GM23338 (cell line): ENCODE results near the gene ZNF189. TPM values are rescaled to one million over a fixed set of nuclear protein-coding genes. Genes with fewer than 3 reads are reported as not detected.

Experiments
- ATAC-seq: fragments of 200-7000 bp; cut with Tn5 transposase; 3 replicates; pipeline ENCODE4 v1.9.1; 2020
- DNase-seq: peaks from one replicate; pipeline ENCODE4 v3.0.0-alpha.2; 2015; ENCODE audit warnings: low spot score
- H2AFZ ChIP-seq: fragments of 200-600 bp; sonication (generic); 2 replicates; pipeline ENCODE4 v1.8.0; 2016; ENCODE audit warnings: antibody characterized with exemption, mild to moderate bottlenecking, moderate library complexity
- H3F3A ChIP-seq: fragments of 200-600 bp; sonication (generic); replicated peaks from 2 replicates; pipeline ENCODE4 v1.8.0; 2017; ENCODE audit warnings: antibody characterized with exemption, mixed run types, low read depth
- H3K27ac ChIP-seq: fragments of 200-600 bp; sonication (generic); 2 replicates; pipeline ENCODE4 v1.6.1; 2016; ENCODE audit warnings: low read depth
- H3K27me3 ChIP-seq: fragments of 200-600 bp; sonication (generic); 2 replicates; pipeline ENCODE4 v1.8.0; 2016; ENCODE audit warnings: mild to moderate bottlenecking, mixed run types, moderate library complexity; ENCODE audit not compliant: insufficient read depth
- H3K36me3 ChIP-seq: fragments of 200-600 bp; sonication (generic); 2 replicates; pipeline ENCODE4 v1.8.0; 2016; ENCODE audit warnings: mild to moderate bottlenecking; ENCODE audit not compliant: insufficient read depth
- H3K4me1 ChIP-seq: fragments of 200-600 bp; sonication (generic); 2 replicates; pipeline ENCODE4 v1.8.0; 2016; ENCODE audit warnings: mild to moderate bottlenecking, moderate library complexity; ENCODE audit not compliant: insufficient read depth
- H3K4me2 ChIP-seq: fragments of 200-600 bp; sonication (generic); 2 replicates; pipeline ENCODE4 v1.7.1; 2017; ENCODE audit warnings: mixed run types
- H3K4me3 ChIP-seq: fragments of 200-600 bp; sonication (generic); 2 replicates; pipeline ENCODE4 v1.6.1; 2016; ENCODE audit warnings: mixed run types
- H3K79me2 ChIP-seq: fragments of 200-600 bp; sonication (generic); replicated peaks from 2 replicates; pipeline ENCODE4 v1.8.0; 2017; ENCODE audit warnings: mild to moderate bottlenecking; ENCODE audit not compliant: insufficient read depth
- H3K9me2 ChIP-seq: fragments of 200-600 bp; sonication (generic); 2 replicates; pipeline ENCODE4 v1.8.0; 2017; ENCODE audit not compliant: insufficient read depth
- H4K20me1 ChIP-seq: fragments of 200-600 bp; sonication (generic); replicated peaks from 2 replicates; pipeline ENCODE4 v1.8.0; 2017; ENCODE audit warnings: mild to moderate bottlenecking; ENCODE audit not compliant: insufficient read depth
- H3K27ac Mint-ChIP-seq: 2 replicates; pipeline ENCODE4 v1.8.0; 2020; ENCODE audit warnings: inconsistent platforms, mild to moderate bottlenecking, moderate library complexity, mixed read lengths
- H3K27me3 Mint-ChIP-seq: 3 replicates; pipeline ENCODE4 v1.8.0; 2022; ENCODE audit warnings: low read depth, mild to moderate bottlenecking, moderate library complexity, mixed read lengths, inconsistent platforms; ENCODE audit not compliant: insufficient read depth, poor library complexity
- H3K36me3 Mint-ChIP-seq: 3 replicates; pipeline ENCODE4 v1.8.0; 2021; ENCODE audit warnings: low read depth, mild to moderate bottlenecking, inconsistent platforms, moderate library complexity, mixed read lengths
- H3K4me1 Mint-ChIP-seq: 3 replicates; pipeline ENCODE4 v1.8.0; 2020; ENCODE audit warnings: mild to moderate bottlenecking, inconsistent platforms, mixed read lengths
- H3K4me3 Mint-ChIP-seq: 3 replicates; pipeline ENCODE4 v1.8.0; 2021; ENCODE audit warnings: moderate library complexity, mild to moderate bottlenecking, inconsistent platforms, mixed read lengths
- H3K9me3 Mint-ChIP-seq: 3 replicates; pipeline ENCODE4 v1.8.0; 2020; ENCODE audit warnings: moderate library complexity, mild to moderate bottlenecking, inconsistent platforms, mixed read lengths
- CTCF ChIP-seq, 2 experiments: fragments of 200-600 bp in 1 of 2; sonication (generic) in 1 of 2; conservative IDR thresholded peaks; 2 replicates each; pipeline versions ENCODE4 v1.5.1 to v1.6.1; 2016 to 2017; ENCODE audit warnings: antibody characterized with exemption in 2 of 2, low read depth in 2 of 2, mild to moderate bottlenecking in 2 of 2, moderate library complexity in 1 of 2
- ETS1 ChIP-seq: IDR thresholded peaks from 2 replicates; pipeline ENCODE4 v1.6.1; 2016; ENCODE audit warnings: antibody characterized with exemption
- EZH2 ChIP-seq: fragments of 200-600 bp; sonication (generic); IDR thresholded peaks from one replicate; pipeline ENCODE4 v1.8.0; 2017; ENCODE audit warnings: antibody characterized with exemption, mild to moderate bottlenecking, low read depth; ENCODE audit not compliant: unreplicated experiment
- EZH2phosphoT487 ChIP-seq: fragments of 200-600 bp; sonication (generic); IDR thresholded peaks from one replicate; pipeline ENCODE4 v1.8.1; 2018; ENCODE audit warnings: antibody characterized with exemption; ENCODE audit not compliant: unreplicated experiment
- JUNB ChIP-seq: IDR thresholded peaks from one replicate; pipeline ENCODE4 v1.6.1; 2016; ENCODE audit warnings: antibody characterized with exemption; ENCODE audit not compliant: unreplicated experiment
- POLR2AphosphoS5 ChIP-seq: IDR thresholded peaks from 2 replicates; pipeline ENCODE4 v1.6.1; 2016; ENCODE audit warnings: antibody characterized with exemption, low read depth
- REST ChIP-seq: IDR thresholded peaks from one replicate; pipeline ENCODE4 v1.6.1; 2018; ENCODE audit warnings: antibody characterized with exemption; ENCODE audit not compliant: unreplicated experiment
- ZNF462 ChIP-seq: fragments of 250-450 bp; sonication (Bioruptor Pico); IDR thresholded peaks from 2 replicates; pipeline ENCODE4 v1.5.0; 2020; ENCODE audit warnings: mild to moderate bottlenecking, moderate library complexity
- polyA plus RNA-seq: library from polyadenylated mRNA; unstranded; fragments of >200 nt; fragmentation: Nextera tagmentation; extraction: Ambion mirVana; gene quantifications from 2 replicates; pipeline ENCODE4 v1.2.1, GENCODE V29; 2016
- total RNA-seq: library from RNA; depleted of rRNA; stranded (reverse); fragments of >200 nt; shearing (Covaris generic); gene quantifications from 2 replicates; pipeline ENCODE4 v1.2.3, GENCODE V29; 2014

ZNF189 gene
- total and polyA plus RNA-seq, 2 experiments from 2014 or later: 5.8 to 10.6 TPM

- Histone ChIP-seq H3K9me2 (peaks cover 5% of the 10 kb centered on the region), H3F3A (no peaks in the 10 kb centered on the region), H3K4me1 (no peaks in the 10 kb centered on the region), H3K27ac (no peak overlapping the region), H3K79me2 (no peaks in the 10 kb centered on the region), H3K36me3 (no peaks in the 10 kb centered on the region), H3K4me3 (no peak overlapping the region), H3K27me3 (no peaks in the 10 kb centered on the region), H3K4me2 (no peak overlapping the region), H4K20me1 (no peaks in the 10 kb centered on the region), H2AFZ (no peak overlapping the region)
- no peaks in the 10 kb centered on the region for H3K4me1 Mint-ChIP-seq
- no peak overlapping the region for H3K27ac Mint-ChIP-seq
- H3K36me3 Mint-ChIP-seq: no peaks in the 10 kb centered on the region
- H3K4me3 Mint-ChIP-seq: no peak overlapping the region
- ATAC-seq (no peak), DNase-seq (no peak)
- no peaks in the 10 kb centered on the region for H3K9me3 Mint-ChIP-seq
- H3K27me3 Mint-ChIP-seq: peaks cover 3% of the 10 kb centered on the region
- no peak for TF ChIP-seq POLR2AphosphoS5
- TF ChIP-seq JUNB: no peak
- no peak for TF ChIP-seq ZNF462 (CRISPR knock-in tag)
- no peak for TF ChIP-seq CTCF (conservative IDR thresholded peaks at IDR 0.05; ENCODE audit: low read depth in 2 of 2)
- TF ChIP-seq ETS1: no peak
- no peak for TF ChIP-seq REST
- no peak for TF ChIP-seq EZH2
- no peak for TF ChIP-seq EZH2phosphoT487
Observed at GRCh38 chr9:101432740-101433139, 34.1 kb downstream of the ZNF189 start.
